ENCODE measurements around the gene CEP83. TPM values are rescaled to one million over a fixed set of nuclear protein-coding genes. Genes with fewer than 3 reads are reported as not detected.

Gene CEP83
- polyA plus RNA-seq, 1 donor from 2014 or later: 19.5 TPM

DNA sequence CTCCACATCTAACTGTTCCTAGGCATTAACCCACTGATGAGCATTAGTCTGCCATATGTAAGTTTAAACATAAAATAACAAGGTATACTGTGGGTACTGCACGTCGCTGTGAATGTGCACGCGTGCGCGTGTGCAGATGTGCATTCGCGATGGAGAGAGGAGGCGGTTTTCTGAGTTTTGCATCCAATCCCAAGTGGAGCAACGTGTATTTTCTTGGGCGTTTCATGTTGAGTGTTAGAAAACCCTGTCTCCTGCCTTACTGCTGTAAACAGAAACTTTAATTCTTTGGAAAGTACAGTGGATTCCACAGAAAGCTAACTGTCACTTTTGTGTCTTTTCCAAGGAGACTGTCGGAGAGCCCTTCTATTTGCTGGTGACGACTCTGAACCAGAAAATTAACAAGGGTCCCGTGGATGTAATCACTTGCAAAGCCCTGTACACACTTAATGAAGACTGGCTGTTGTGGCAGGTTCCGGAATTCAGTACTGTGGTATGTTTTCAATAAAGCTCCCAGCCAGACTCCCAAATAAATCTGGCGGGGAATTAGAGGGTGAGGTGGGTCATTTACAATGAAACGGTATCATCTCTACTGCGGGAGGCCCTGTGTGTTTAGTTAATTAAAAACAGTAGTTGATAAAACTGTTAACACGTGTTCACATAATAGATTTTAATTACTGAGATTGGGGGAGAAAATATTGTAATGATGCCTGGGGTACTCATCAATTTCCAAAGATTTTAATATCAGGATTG, 194.8 kb downstream of the CEP83 start:
- Histone ChIP-seq H3K4me2 (ENCODE audit: low read length) (no peak overlapping the region), H3K27ac (ENCODE audit: low read length) (no peak overlapping the region), H3K79me2 (replicated peaks; ENCODE audit: insufficient read depth, low read length) (no peaks in the 10 kb centered on the region), H3K4me3 (ENCODE audit: low read length) (no peak overlapping the region), H3K27me3 (ENCODE audit: insufficient read depth, low read depth, low read length) (no peaks in the 10 kb centered on the region), H3K9ac (ENCODE audit: low read length) (no peak overlapping the region), H4K20me1 (ENCODE audit: insufficient read depth) (no peaks in the 10 kb centered on the region), H2AFZ (ENCODE audit: low read depth, low read length) (no peak overlapping the region), H3K9me2 (ENCODE audit: insufficient read depth, low read length) (no peaks in the 10 kb centered on the region), H3K36me3 (ENCODE audit: insufficient read depth, low read length) (peaks cover 21% of the 10 kb centered on the region), H3F3A (ENCODE audit: insufficient read depth, low read length, poor library complexity, severe bottlenecking) (no peaks in the 10 kb centered on the region), H3K9me3 (ENCODE audit: low read length) (no peaks in the 10 kb centered on the region)
- TF ChIP-seq MXI1 (conservative IDR thresholded peaks at IDR 0.05; ENCODE audit: poor library complexity, severe bottlenecking): no peak
- no peak for TF ChIP-seq RAD21 (conservative IDR thresholded peaks at IDR 0.05)
- no peak for TF ChIP-seq SMC3 (conservative IDR thresholded peaks at IDR 0.05; ENCODE audit: poor library complexity)
- TF ChIP-seq CTCF (IDR thresholded peaks at IDR 0.05; ENCODE audit: poor library complexity, severe bottlenecking): no peak
- no peak for TF ChIP-seq EZH2 (IDR thresholded peaks at IDR 0.05; ENCODE audit: borderline replicate concordance, insufficient read depth, low read length, poor library complexity, severe bottlenecking)
- no peak for TF ChIP-seq TAF1 (IDR thresholded peaks at IDR 0.05; ENCODE audit: low read depth)
- TF ChIP-seq REST (IDR thresholded peaks at IDR 0.05; ENCODE audit: borderline replicate concordance): no peak
- no peak for TF ChIP-seq POLR2AphosphoS5 (IDR thresholded peaks at IDR 0.05)
- no peak for TF ChIP-seq EP300 (conservative IDR thresholded peaks at IDR 0.05; ENCODE audit: poor library complexity, severe bottlenecking)

DNA sequence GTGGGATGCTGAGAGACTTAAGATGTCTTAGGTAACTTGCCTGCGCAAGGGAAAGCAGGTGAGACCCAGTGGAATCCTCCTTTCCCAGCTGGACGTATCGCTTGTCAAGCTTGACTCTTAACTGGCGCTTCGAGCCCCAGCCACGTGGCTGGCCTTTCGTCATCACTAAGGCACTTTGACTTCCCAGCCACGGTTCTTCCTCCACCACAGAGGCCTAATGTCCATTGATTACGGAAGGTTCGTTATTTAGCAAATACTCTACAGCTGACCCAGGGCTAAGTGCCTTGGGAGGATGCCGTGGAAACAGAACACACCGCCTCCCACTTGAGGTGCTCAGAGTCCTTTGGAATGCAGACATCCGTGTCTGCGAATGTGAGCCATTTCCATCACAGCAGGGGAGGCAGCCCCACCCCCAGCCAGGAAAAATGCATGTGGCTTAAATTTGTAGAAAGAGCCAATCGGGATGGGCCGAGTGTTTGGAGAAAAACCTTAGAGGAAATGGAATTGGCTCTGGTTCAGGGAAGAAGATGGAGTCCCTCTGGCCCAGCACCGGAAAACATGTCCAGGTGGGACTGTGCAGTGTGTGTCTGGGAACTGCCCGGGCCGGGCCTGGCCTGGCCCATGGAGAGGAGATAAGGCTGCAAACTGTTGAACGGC, 195.6 kb downstream of the CEP83 start:
- no peaks in the 10 kb centered on the region for H3K9me2 ChIP-seq (ENCODE audit: insufficient read depth, low read length)
- H3K27ac ChIP-seq (ENCODE audit: low read length): no peak overlapping the region
- TF ChIP-seq REST (IDR thresholded peaks at IDR 0.05; ENCODE audit: borderline replicate concordance): no peak
- no peak for TF ChIP-seq SMC3 (conservative IDR thresholded peaks at IDR 0.05; ENCODE audit: poor library complexity)
- no peak for TF ChIP-seq EP300 (conservative IDR thresholded peaks at IDR 0.05; ENCODE audit: poor library complexity, severe bottlenecking)
- no peak for TF ChIP-seq RAD21 (conservative IDR thresholded peaks at IDR 0.05)
- no peak for TF ChIP-seq POLR2AphosphoS5 (IDR thresholded peaks at IDR 0.05)
- TF ChIP-seq EZH2 (IDR thresholded peaks at IDR 0.05; ENCODE audit: borderline replicate concordance, insufficient read depth, low read length, poor library complexity, severe bottlenecking): no peak
- no peak for TF ChIP-seq CTCF (IDR thresholded peaks at IDR 0.05; ENCODE audit: poor library complexity, severe bottlenecking)
- no peaks in the 10 kb centered on the region for H3K9me3 ChIP-seq (ENCODE audit: low read length)
- peaks cover 21% of the 10 kb centered on the region for H3K36me3 ChIP-seq (ENCODE audit: insufficient read depth, low read length)
- no peaks in the 10 kb centered on the region for H3K79me2 ChIP-seq (replicated peaks; ENCODE audit: insufficient read depth, low read length)
- H3K4me2 ChIP-seq (ENCODE audit: low read length): no peak overlapping the region
- H2AFZ ChIP-seq (ENCODE audit: low read depth, low read length): no peak overlapping the region
- no peaks in the 10 kb centered on the region for H4K20me1 ChIP-seq (ENCODE audit: insufficient read depth)
- no peak overlapping the region for H3K4me3 ChIP-seq (ENCODE audit: low read length)
- H3K9ac ChIP-seq (ENCODE audit: low read length): no peak overlapping the region
- H3F3A ChIP-seq (ENCODE audit: insufficient read depth, low read length, poor library complexity, severe bottlenecking): no peaks in the 10 kb centered on the region
- H3K27me3 ChIP-seq (ENCODE audit: insufficient read depth, low read depth, low read length): no peaks in the 10 kb centered on the region

All from neural cell (in vitro differentiated cells).